Measurements from ENCODE around the gene SORL1. TPM values are rescaled to one million over a fixed set of nuclear protein-coding genes. Genes with fewer than 3 reads are reported as not detected.
A peak's percentile ranks its signal among the peaks of the same experiment; 100 is the strongest.

Gene SORL1
- total RNA-seq, 1 donor from 2014 or later, result 11.1 TPM

DNA sequence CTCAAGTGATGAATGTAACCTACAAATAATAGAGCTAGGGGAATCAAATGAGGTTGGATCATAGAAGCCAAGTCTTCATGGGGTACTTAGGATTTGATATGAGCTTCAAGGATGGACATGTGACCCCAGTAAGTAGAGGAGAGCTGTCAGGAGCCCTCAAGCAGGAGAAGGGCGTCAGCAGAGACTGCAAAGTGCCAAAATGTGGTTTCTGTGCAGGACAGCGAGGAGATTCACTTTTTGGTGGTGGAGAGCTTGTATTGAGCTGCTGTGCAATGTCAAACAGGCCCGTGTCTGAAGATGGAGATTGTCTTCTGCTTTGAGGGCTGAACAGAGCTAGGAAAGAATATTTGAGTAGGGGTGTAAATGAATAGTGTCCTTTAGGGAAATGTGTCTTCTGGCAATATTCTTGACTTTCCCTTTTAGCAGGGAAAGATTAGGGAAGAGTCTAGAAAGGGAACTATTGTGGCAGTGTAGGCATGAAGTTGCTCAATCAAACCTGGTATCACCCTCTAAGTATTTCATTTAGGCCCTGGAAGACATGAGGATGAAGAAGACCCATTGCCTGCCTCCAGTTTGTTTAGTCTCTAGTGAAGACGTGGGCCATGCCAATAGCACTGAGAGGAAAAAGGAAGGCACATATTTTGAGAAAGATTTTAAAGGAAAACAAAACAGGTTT is 31.8 kb downstream of the SORL1 start:
- TF ChIP-seq, protein P1, sequence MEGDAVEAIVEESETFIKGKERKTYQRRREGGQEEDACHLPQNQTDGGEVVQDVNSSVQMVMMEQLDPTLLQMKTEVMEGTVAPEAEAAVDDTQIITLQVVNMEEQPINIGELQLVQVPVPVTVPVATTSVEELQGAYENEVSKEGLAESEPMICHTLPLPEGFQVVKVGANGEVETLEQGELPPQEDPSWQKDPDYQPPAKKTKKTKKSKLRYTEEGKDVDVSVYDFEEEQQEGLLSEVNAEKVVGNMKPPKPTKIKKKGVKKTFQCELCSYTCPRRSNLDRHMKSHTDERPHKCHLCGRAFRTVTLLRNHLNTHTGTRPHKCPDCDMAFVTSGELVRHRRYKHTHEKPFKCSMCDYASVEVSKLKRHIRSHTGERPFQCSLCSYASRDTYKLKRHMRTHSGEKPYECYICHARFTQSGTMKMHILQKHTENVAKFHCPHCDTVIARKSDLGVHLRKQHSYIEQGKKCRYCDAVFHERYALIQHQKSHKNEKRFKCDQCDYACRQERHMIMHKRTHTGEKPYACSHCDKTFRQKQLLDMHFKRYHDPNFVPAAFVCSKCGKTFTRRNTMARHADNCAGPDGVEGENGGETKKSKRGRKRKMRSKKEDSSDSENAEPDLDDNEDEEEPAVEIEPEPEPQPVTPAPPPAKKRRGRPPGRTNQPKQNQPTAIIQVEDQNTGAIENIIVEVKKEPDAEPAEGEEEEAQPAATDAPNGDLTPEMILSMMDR (IDR thresholded peaks at IDR 0.05; ENCODE audit: partially characterized antibody, unreplicated experiment), result no peak
- no peaks in the 10 kb centered on the region for H3K36me3 Mint-ChIP-seq (ENCODE audit: unreplicated experiment)
- H3K4me1 Mint-ChIP-seq (ENCODE audit: low read depth, unreplicated experiment), result peaks cover 15% of the 10 kb centered on the region
- H3K4me3 Mint-ChIP-seq (ENCODE audit: unreplicated experiment), result no peak overlapping the region
- H3K27me3 Mint-ChIP-seq (ENCODE audit: unreplicated experiment), result peaks cover 3% of the 10 kb centered on the region
- DNase-seq, result no peak
- no peak overlapping the region for H3K27ac Mint-ChIP-seq (ENCODE audit: unreplicated experiment)
- peaks cover 8% of the 10 kb centered on the region for H3K9me3 Mint-ChIP-seq (ENCODE audit: unreplicated experiment)

DNA sequence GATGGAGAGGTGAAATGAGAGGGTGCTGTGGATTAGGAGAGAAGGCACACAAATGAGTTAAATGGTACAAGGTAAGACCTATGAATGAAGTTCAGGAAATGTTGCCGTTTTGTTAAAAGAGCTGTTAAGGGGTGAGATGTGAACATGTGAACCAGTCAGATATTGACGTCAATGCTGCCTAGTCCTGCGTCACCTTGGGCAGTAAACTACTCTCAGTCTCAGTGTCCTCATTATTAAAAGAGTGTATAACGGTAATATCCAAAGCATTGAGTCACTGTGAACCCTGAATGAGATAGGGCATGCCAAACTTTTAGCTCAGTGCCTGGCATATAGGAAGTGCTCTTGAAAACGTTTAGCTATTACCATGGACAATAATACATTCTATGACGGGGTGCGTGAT is 33.1 kb downstream of the SORL1 start:
- TF ChIP-seq, protein P1 (IDR thresholded peaks at IDR 0.05; ENCODE audit: partially characterized antibody, unreplicated experiment), result no peak
- Mint-ChIP-seq H3K27me3 (ENCODE audit: unreplicated experiment) (peaks cover 3% of the 10 kb centered on the region), H3K4me3 (ENCODE audit: unreplicated experiment) (no peak overlapping the region), H3K9me3 (ENCODE audit: unreplicated experiment) (peaks cover 8% of the 10 kb centered on the region), H3K36me3 (ENCODE audit: unreplicated experiment) (no peaks in the 10 kb centered on the region), H3K27ac (ENCODE audit: unreplicated experiment) (no peak overlapping the region), H3K4me1 (ENCODE audit: low read depth, unreplicated experiment) (peaks cover 9% of the 10 kb centered on the region)
- DNase-seq, result no peak

DNA sequence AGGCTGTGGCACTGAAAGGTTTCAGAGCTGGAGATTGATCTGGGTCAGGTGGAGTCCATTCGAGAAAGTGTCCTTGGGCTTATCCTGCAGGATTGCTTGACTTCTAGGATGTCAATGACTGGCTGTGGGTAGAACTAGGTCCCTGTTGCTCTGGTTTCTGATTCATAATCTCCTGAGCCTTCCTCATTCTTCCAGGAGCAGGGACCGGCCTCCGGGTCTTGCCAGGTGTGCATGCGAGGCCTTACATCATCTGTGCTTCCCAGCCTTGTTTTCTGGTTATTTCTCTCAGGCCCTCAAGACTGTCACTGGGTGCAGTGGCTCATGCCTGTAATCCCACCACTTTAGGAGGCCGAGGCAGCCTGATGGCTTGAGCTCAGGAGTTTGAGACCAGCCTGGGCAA is 33.9 kb downstream of the SORL1 start:
- DNase-seq, result no peak

DNA sequence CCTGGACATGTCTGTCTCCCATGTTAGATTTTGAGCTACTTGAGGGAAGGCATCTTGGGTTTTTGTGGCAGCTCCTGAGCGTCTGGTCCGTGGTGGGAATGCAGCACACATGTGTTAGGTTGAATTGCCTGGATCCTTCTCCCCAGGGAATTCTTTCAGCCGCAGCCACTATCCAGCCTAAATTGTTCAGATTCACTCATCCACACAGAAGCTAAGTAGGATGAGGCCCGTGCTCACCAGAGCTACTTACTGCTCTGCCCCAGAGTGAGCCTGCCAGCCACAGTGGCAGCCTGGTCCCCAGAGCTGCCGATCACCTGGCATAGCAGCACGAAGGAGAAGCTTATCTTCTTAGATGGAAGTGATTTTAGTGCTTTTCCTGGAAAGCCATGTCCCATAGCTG is 35.1 kb downstream of the SORL1 start:
- Mint-ChIP-seq H3K27me3 (ENCODE audit: unreplicated experiment) (peaks cover 3% of the 10 kb centered on the region), H3K36me3 (ENCODE audit: unreplicated experiment) (no peaks in the 10 kb centered on the region), H3K9me3 (ENCODE audit: unreplicated experiment) (peaks cover 3% of the 10 kb centered on the region), H3K4me1 (ENCODE audit: low read depth, unreplicated experiment) (peaks cover 9% of the 10 kb centered on the region), H3K27ac (ENCODE audit: unreplicated experiment) (peak overlapping the region; percentile 24), H3K4me3 (ENCODE audit: unreplicated experiment) (peak overlapping the region; percentile 23)
- TF ChIP-seq, protein P1 (IDR thresholded peaks at IDR 0.05; ENCODE audit: partially characterized antibody, unreplicated experiment), result no peak
- DNase-seq, result no peak

More for the DNA sequence above, 33.9 kb downstream of the SORL1 start:
- Mint-ChIP-seq H3K27ac (ENCODE audit: unreplicated experiment) (no peak overlapping the region), H3K4me1 (ENCODE audit: low read depth, unreplicated experiment) (peaks cover 9% of the 10 kb centered on the region), H3K9me3 (ENCODE audit: unreplicated experiment) (peaks cover 6% of the 10 kb centered on the region), H3K4me3 (ENCODE audit: unreplicated experiment) (no peak overlapping the region), H3K27me3 (ENCODE audit: unreplicated experiment) (peaks cover 3% of the 10 kb centered on the region), H3K36me3 (ENCODE audit: unreplicated experiment) (no peaks in the 10 kb centered on the region)
- TF ChIP-seq, protein P1 (IDR thresholded peaks at IDR 0.05; ENCODE audit: partially characterized antibody, unreplicated experiment), result no peak

DNA sequence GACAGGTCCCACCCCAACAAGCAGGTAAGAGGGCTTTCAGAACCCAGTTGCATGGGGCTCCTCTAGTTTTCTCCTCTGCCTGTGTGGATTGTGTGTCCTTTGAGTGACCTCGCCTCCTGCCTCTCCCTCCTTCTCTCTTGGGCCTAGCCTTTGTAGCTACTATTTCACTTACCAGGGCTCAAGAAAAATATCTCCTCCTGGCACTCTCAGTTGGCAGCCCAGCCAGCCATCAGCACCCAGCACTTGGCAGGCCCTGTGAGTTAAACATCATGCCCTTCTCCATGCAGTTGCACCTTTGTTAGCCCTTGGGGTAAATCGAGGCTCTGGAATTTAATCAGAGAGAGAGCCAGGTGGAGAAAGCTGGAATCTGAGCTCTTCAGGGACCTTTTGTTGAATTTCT is 36.1 kb downstream of the SORL1 start:
- no peaks in the 10 kb centered on the region for H3K36me3 Mint-ChIP-seq (ENCODE audit: unreplicated experiment)
- H3K9me3 Mint-ChIP-seq (ENCODE audit: unreplicated experiment), result peaks cover 3% of the 10 kb centered on the region

More for the DNA sequence above, 36.1 kb downstream of the SORL1 start:
- DNase-seq, result no peak
- Mint-ChIP-seq H3K4me3 (ENCODE audit: unreplicated experiment) (no peak overlapping the region), H3K27me3 (ENCODE audit: unreplicated experiment) (peaks cover 3% of the 10 kb centered on the region), H3K4me1 (ENCODE audit: low read depth, unreplicated experiment) (peaks cover 6% of the 10 kb centered on the region), H3K27ac (ENCODE audit: unreplicated experiment) (no peak overlapping the region)
- TF ChIP-seq, protein P1 (IDR thresholded peaks at IDR 0.05; ENCODE audit: partially characterized antibody, unreplicated experiment), result no peak

Data from glutamatergic neuron (in vitro differentiated cells).